ENCODE data around the gene PLA2G6. TPM values are rescaled to one million over a fixed set of nuclear protein-coding genes. Genes with fewer than 3 reads are reported as not detected.

Gene PLA2G6
- total RNA-seq: 10 to 100 TPM in 5 of 6 experiments, 1 to 10 TPM in 1; 8.1 to 32.9 (median 19.8) TPM
- long read RNA-seq, partial matches to known transcripts: 0 of 1 reads
- long read RNA-seq, other reads (novel, unspliced or antisense): 1 of 1 reads

- WGBS (ENCODE audit: insufficient coverage, low coverage, low lambda C conversion rate, missing lambda C conversion rate): 2% methylated on average over 14 of the region's 48 CpGs
- no peaks in the 10 kb centered on the region for H3K36me3 ChIP-seq
- ATAC-seq: peak; percentile 81 to 91 (median 86)
- peaks cover 0 to 40% (median 9%) of the 10 kb centered on the region in 4 donors for H3K4me1 ChIP-seq
- TF ChIP-seq POLR2A (IDR thresholded peaks at IDR 0.05): peak; percentile 42
- no peak for TF ChIP-seq CTCF (IDR thresholded peaks at IDR 0.05)
- peak within 1 kb of the TSS; percentile 44 to 65 (median 50) for H3K4me3 ChIP-seq
- DNase-seq: peak; percentile 99
- no peaks in the 10 kb centered on the region for H3K27me3 ChIP-seq
- intact Hi-C loops (cut with DNase I): no loop called here
- H3K27ac ChIP-seq: peak within 1 kb of the TSS; percentile 96 to 99 (median 98)
- H3K9me3 ChIP-seq: no peaks in the 10 kb centered on the region
These were observed at the start of gene PLA2G6 for GRCh38 chr22:38181453-38182200. Gene PLA2G6, minus strand, starts transcription at chr22:38181830. Its CDS starts 12,404 bp downstream, at chr22:38169426.

GRCh38 chr22:38230916-38231315 is 49.3 kb upstream of the PLA2G6 start:
- H3K9me3 ChIP-seq: no peaks in the 10 kb centered on the region
- intact Hi-C loops (cut with DNase I): loop anchor here in 1 of 2 donors (10.0 kb wide), 1 partner anchor 126 kb away; no protein-coding TSS in a partner anchor
- 62% methylated on average over 8 of the region's 9 CpGs for WGBS (ENCODE audit: insufficient coverage, low coverage, low lambda C conversion rate, missing lambda C conversion rate)
- no peak overlapping the region for H3K27ac ChIP-seq
- ATAC-seq (no peak), DNase-seq (no peak)
- no peak for TF ChIP-seq POLR2A (IDR thresholded peaks at IDR 0.05)
- no peak for TF ChIP-seq CTCF (IDR thresholded peaks at IDR 0.05)
- H3K4me3 ChIP-seq: no peak overlapping the region
- no peaks in the 10 kb centered on the region for H3K27me3 ChIP-seq
- peaks cover 0 to 6% (median 3%) of the 10 kb centered on the region in 4 donors for H3K4me1 ChIP-seq
- peaks cover 0 to 5% (median 3%) of the 10 kb centered on the region in 4 donors for H3K36me3 ChIP-seq

DNA sequence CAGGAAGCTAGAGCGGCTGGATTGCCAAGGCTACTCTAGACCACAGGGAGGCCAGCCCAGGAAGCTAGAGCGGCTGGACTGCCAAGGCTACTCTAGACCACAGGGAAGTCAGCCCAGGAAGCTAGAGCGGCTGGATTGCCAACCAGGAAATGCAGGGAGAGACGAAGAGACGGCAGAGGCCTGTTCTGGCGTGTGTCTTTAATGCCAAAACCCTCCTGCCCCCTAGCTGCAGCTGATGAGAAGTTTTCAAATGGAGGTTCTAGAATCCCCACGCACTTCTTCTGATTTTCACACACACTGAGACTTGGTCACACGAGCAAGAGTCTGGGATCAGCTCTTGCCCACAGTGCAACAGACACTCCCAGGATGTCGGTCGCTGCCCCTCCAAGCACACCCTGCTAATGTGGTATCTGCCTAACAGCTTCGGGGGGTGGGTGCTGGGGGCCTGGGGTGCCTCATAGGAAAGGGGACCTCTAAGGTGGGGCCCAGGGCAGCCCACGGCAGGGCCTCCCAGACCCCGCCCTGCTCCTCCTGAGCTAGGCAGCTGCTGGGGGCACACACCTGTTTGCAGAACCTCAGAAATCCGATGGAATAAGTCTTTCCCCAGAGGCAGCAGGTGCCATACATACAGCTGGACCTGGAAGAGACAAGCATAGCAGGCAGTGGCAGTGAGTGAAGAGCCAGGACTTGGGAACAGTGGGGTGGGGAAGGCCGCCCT is 48.6 kb upstream of the PLA2G6 start:
- Histone ChIP-seq H3K9me3 (no peaks in the 10 kb centered on the region), H3K27me3 (no peaks in the 10 kb centered on the region), H3K4me1 (peaks cover 0 to 6% (median 3%) of the 10 kb centered on the region in 4 donors), H3K27ac (no peak overlapping the region), H3K4me3 (no peak overlapping the region), H3K36me3 (peaks cover 0 to 5% (median 3%) of the 10 kb centered on the region in 4 donors)
- intact Hi-C loops (cut with DNase I): loop anchor here in 1 of 2 donors (10.0 kb wide), 1 partner anchor 125 kb away; no protein-coding TSS in a partner anchor
- ATAC-seq (peak; percentile 57 to 75 (median 70)), DNase-seq (peak in 1 of 3 donors; percentile 51)
- TF ChIP-seq POLR2A (IDR thresholded peaks at IDR 0.05): no peak
- TF ChIP-seq CTCF (IDR thresholded peaks at IDR 0.05): peak; percentile 42 to 52 (median 50)
- 100% methylated on average over 1 of the region's 15 CpGs for WGBS (ENCODE audit: insufficient coverage, low coverage, low lambda C conversion rate, missing lambda C conversion rate)

DNA sequence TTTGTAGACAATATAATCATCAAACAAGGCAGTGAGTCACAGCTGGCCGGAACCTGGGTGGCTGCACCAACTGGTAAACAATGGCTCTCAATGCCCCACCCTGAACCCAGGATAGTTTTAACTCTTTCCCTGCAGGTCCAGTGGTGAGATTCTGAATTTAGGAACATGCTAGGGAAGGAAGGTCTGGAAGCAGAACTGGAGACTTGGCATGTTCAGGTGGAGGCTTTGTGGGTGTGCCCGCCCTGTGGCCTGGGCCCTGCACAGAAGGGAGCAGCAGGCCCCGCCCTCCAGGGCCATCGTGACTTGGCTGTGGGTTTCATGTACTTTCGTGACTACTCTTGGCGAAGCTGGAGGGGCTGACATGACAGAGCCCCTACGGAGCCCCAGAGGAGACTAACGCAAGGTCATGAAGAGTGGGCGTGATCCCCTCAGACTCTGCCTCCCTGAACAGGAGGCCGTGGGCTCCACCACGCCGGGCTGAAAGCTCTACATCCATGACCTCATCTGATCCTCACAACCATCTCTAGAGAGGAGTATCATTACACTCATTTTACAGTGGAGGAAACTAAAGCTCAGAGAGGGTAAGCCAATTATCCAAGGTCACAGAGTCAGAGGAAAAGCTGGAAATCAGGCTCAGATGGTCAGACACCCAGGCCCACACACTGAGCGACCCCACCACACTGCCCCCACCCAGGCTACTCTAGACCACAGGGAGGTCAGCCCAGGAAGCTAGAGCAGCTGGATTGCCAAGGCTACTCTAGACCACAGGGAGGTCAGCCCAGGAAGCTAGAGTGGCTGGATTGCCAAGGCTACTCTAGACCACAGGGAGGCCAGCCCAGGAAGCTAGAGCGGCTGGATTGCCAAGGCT is 47.5 kb upstream of the PLA2G6 start:
- DNase-seq: no peak
- peak in 1 of 4 donors; percentile 59 for ATAC-seq
- no peak overlapping the region for H3K27ac ChIP-seq

More for the DNA sequence above, 47.5 kb upstream of the PLA2G6 start:
- Histone ChIP-seq H3K36me3 (peaks cover 0 to 7% (median 2%) of the 10 kb centered on the region in 4 donors), H3K9me3 (no peaks in the 10 kb centered on the region), H3K27me3 (no peaks in the 10 kb centered on the region), H3K4me1 (peaks cover 0 to 6% (median 0%) of the 10 kb centered on the region in 4 donors), H3K4me3 (no peak overlapping the region)
- intact Hi-C loops (cut with DNase I): loop anchor here in 1 of 2 donors (10.0 kb wide), 1 partner anchor 64 kb away; no protein-coding TSS in a partner anchor
- WGBS (ENCODE audit: insufficient coverage, low coverage, low lambda C conversion rate, missing lambda C conversion rate): 9% methylated on average over 1 of the region's 14 CpGs
- TF ChIP-seq CTCF (IDR thresholded peaks at IDR 0.05): no peak
- no peak for TF ChIP-seq POLR2A (IDR thresholded peaks at IDR 0.05)
